Body of pancreas (tissue), 4 donors: ENCODE results near the gene SSNA1. TPM values are rescaled to one million over a fixed set of nuclear protein-coding genes. Genes with fewer than 3 reads are reported as not detected.
A peak's percentile ranks its signal among the peaks of the same experiment; 100 is the strongest.

Experiments
- ATAC-seq: fragments of 150-250 bp; one replicate; pipeline ENCODE4 v1.9.1; 2016
- DNase-seq, 4 donors: peaks; one replicate each; pipeline ENCODE4 v3.0.0-alpha.2; 2019
- H3K27ac ChIP-seq, 4 donors: fragments of 200-600 bp; sonication (generic); 1 replicate in 3 of 4; 2 replicates in 1 of 4; pipeline versions ENCODE4 v1.5.1 to v1.6.1; 2016 to 2019; ENCODE audit warnings: mild to moderate bottlenecking in 1 of 4, mixed read lengths in 1 of 4, moderate library complexity in 1 of 4
- H3K27me3 ChIP-seq, 2 donors: fragments of 200-600 bp; sonication (generic); one replicate each; pipeline ENCODE4 v1.6.0; 2016; ENCODE audit warnings: mild to moderate bottlenecking in 1 of 2
- H3K36me3 ChIP-seq, 2 donors: fragments of 200-600 bp; sonication (generic); replicated peaks in 1 of 2; 2 replicates each; pipeline ENCODE4 v1.5.1; 2016; ENCODE audit warnings: low read depth in 2 of 2; ENCODE audit not compliant: insufficient read depth in 1 of 2
- H3K4me1 ChIP-seq: fragments of 200-600 bp; sonication (generic); one replicate; pipeline ENCODE4 v1.6.0; 2016
- H3K4me3 ChIP-seq, 2 donors: fragments of 200-600 bp; sonication (generic); 1 replicate in 1 of 2; 2 replicates in 1 of 2; pipeline ENCODE4 v1.5.1; 2016 to 2019
- H3K9me3 ChIP-seq, 3 donors: fragments of 200-600 bp; sonication (generic); 1 replicate in 2 of 3; 2 replicates in 1 of 3; pipeline ENCODE4 v1.5.1; 2016
- POLR2A ChIP-seq, 3 donors: fragments of 450-650 bp; IDR thresholded peaks; one replicate each; pipeline ENCODE4 v1.6.1; 2016; ENCODE audit warnings: antibody characterized with exemption in 3 of 3, mild to moderate bottlenecking in 2 of 3
- WGBS, 2 donors: methylation state at CpG; one replicate each; pipeline ENCODE4 v1.1.5; 2017; 5-methylcytosine and 5-hydroxymethylcytosine counted together
- intact Hi-C: fragments of 100-400 bp; cut with DNase I; formaldehyde crosslinking; loops from one replicate; pipeline ENCODE4 v1.15.1; 2023
- total RNA-seq, 2 donors: library from RNA; depleted of rRNA; stranded (reverse); fragments of >200 nt; gene quantifications; one replicate each; pipeline ENCODE4 v1.1.0, GENCODE V29; 2016
- TF ChIP-seq, protein P1 (sequence below), 7 experiments: fragments of 450-650 bp in 4 of 7; fragments of 200-600 bp in 3 of 7; sonication (generic) in 3 of 7; IDR thresholded peaks; one replicate each; pipeline ENCODE4 v1.5.1; 2016 to 2019; ENCODE audit warnings: antibody characterized with exemption in 7 of 7

Gene SSNA1
- total RNA-seq, 2 donors from 2014 or later = 62.3 to 79.1 TPM

DNA sequence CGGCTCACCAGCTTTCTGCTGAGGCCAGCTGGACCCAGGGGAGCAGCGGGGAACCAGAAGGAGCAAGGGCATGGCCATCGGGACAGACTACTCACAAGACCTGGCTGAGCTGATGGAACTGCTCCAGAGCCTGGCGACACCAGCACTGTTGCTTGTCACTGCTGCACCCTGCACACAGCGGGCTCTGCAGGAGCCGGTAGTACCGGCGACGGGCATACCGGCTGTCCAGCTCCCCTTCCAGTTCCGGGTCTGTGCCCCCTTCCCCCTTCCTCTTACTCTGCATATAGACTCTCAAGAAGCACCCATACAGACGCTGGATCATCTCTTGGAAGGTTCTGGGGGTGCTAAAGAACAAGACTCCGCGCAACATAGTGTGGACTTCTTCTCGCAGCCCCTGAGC is 1.1 kb upstream of the SSNA1 start:
- no peaks in the 10 kb centered on the region for H3K27me3 ChIP-seq
- H3K9me3 ChIP-seq = no peaks in the 10 kb centered on the region
- ATAC-seq (no peak), DNase-seq (no peak)
- peaks cover 8 to 17% of the 10 kb centered on the region in 2 donors for H3K36me3 ChIP-seq
- TF ChIP-seq, protein P1, sequence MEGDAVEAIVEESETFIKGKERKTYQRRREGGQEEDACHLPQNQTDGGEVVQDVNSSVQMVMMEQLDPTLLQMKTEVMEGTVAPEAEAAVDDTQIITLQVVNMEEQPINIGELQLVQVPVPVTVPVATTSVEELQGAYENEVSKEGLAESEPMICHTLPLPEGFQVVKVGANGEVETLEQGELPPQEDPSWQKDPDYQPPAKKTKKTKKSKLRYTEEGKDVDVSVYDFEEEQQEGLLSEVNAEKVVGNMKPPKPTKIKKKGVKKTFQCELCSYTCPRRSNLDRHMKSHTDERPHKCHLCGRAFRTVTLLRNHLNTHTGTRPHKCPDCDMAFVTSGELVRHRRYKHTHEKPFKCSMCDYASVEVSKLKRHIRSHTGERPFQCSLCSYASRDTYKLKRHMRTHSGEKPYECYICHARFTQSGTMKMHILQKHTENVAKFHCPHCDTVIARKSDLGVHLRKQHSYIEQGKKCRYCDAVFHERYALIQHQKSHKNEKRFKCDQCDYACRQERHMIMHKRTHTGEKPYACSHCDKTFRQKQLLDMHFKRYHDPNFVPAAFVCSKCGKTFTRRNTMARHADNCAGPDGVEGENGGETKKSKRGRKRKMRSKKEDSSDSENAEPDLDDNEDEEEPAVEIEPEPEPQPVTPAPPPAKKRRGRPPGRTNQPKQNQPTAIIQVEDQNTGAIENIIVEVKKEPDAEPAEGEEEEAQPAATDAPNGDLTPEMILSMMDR (IDR thresholded peaks at IDR 0.05) = no peak
- TF ChIP-seq POLR2A (IDR thresholded peaks at IDR 0.05) = no peak
- no peak overlapping the region for H3K27ac ChIP-seq
- intact Hi-C loops = no loop called here
- H3K4me3 ChIP-seq = peak overlapping the region; percentile 79 to 90
- H3K4me1 ChIP-seq = peaks cover 61% of the 10 kb centered on the region
- WGBS, 2 donors = 59% methylated on average over 9 to 15 of the region's 15 CpGs

DNA sequence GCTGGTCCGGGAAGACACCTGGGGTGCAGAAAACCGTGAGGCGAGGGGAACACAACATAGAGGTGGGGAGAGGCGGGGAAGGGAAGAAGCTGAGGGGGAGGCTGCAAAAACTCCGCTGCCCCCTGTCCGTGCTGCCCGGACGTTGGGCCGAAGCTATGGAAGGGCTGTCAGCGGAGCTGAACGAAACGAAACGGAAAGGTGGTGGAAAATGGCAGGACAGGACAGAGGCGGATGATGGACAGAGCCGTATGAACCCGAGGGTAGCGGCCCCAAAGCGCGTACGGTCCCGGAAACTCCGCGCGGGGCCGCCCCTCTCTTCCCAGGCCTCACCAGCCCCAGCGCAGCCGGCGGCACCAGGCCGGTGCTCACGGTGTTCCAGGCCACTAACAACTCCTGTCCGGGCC is 388 bp upstream of the SSNA1 start:
- H3K27me3 ChIP-seq = no peaks in the 10 kb centered on the region
- TF ChIP-seq POLR2A (IDR thresholded peaks at IDR 0.05) = no peak
- TF ChIP-seq, protein P1 (IDR thresholded peaks at IDR 0.05) = no peak
- intact Hi-C loops = no loop called here
- H3K4me1 ChIP-seq = peaks cover 68% of the 10 kb centered on the region
- H3K9me3 ChIP-seq = no peaks in the 10 kb centered on the region
- WGBS, 2 donors = 1% methylated on average over 25 to 31 of the region's 31 CpGs
- peak overlapping the region; percentile 79 to 90 for H3K4me3 ChIP-seq
- DNase-seq (no peak), ATAC-seq (no peak)
- H3K27ac ChIP-seq = peak overlapping the region; percentile 93 to 99 (median 95)
- peaks cover 8 to 11% of the 10 kb centered on the region in 2 donors for H3K36me3 ChIP-seq

GRCh38 chr9:137189297-137190295 is 1.1 kb downstream of the SSNA1 start:
- peak overlapping the region; percentile 79 to 90 for H3K4me3 ChIP-seq
- ATAC-seq = peak; percentile 3
- 7 to 14% methylated on average over 3 to 23 of the region's 23 CpGs for WGBS, 2 donors
- TF ChIP-seq, protein P1 (IDR thresholded peaks at IDR 0.05) = peak in 1 of 7 experiments; percentile 23
- TF ChIP-seq POLR2A (IDR thresholded peaks at IDR 0.05) = no peak
- peak overlapping the region; percentile 93 to 99 (median 95) for H3K27ac ChIP-seq
- peak; percentile 50 to 68 (median 67) for DNase-seq
- H3K27me3 ChIP-seq = no peaks in the 10 kb centered on the region
- H3K4me1 ChIP-seq = peaks cover 83% of the 10 kb centered on the region
- no peaks in the 10 kb centered on the region for H3K9me3 ChIP-seq
- intact Hi-C loops = loop anchor here (5.0 kb wide), 1 partner anchor 43 kb away; the partner anchor contains the start of gene SLC34A3
- peaks cover 0 to 4% of the 10 kb centered on the region in 2 donors for H3K36me3 ChIP-seq

GRCh38 chr9:137190315-137190856 is 1.9 kb downstream of the SSNA1 start:
- 20 to 25% methylated on average over 1 to 9 of the region's 9 CpGs for WGBS, 2 donors
- Histone ChIP-seq H3K27me3 (no peaks in the 10 kb centered on the region), H3K27ac (peak overlapping the region; percentile 93 to 99 (median 95)), H3K9me3 (no peaks in the 10 kb centered on the region), H3K4me3 (no peak overlapping the region), H3K4me1 (peaks cover 91% of the 10 kb centered on the region), H3K36me3 (peaks cover 0 to 3% of the 10 kb centered on the region in 2 donors)
- ATAC-seq = no peak
- DNase-seq = peak in 2 of 4 donors; percentile 47 to 57
- intact Hi-C loops = loop anchor here (5.0 kb wide), 1 partner anchor 42 kb away; the partner anchor contains the start of gene SLC34A3
- TF ChIP-seq POLR2A (IDR thresholded peaks at IDR 0.05) = no peak
- TF ChIP-seq, protein P1 (IDR thresholded peaks at IDR 0.05) = peak in 4 of 7 experiments; percentile 24 to 38 (median 26)
